AG04449 (cell line): ENCODE results near the gene BICRA.

Experiments
- CTCF ChIA-PET: fragments of 350-600 bp; formaldehyde crosslinking; extraction: SDS; loops from one replicate; lab custom pipeline; 2021; ENCODE audit warnings: antibody characterized with exemption; lab: Yijun Ruan, JAX
- POLR2A ChIA-PET: fragments of 400-600, 350-600 bp; formaldehyde crosslinking; extraction: SDS; loops from one replicate; lab custom pipeline; 2020; ENCODE audit warnings: antibody characterized with exemption, inconsistent platforms; lab: Yijun Ruan, JAX
- DNase-seq: peaks from one replicate; pipeline ENCODE4 v3.0.0-alpha.2; 2010; ENCODE audit warnings: low read depth, low spot score
- H3K4me3 ChIP-seq: 2 replicates; pipeline ENCODE4 v1.5.1; 2011; ENCODE audit warnings: low read depth, mild to moderate bottlenecking, control low read depth, low read length
- CTCF ChIP-seq: IDR thresholded peaks from one replicate; pipeline ENCODE4 v1.5.1; 2011; ENCODE audit warnings: mild to moderate bottlenecking, moderate library complexity, low read length, control low read depth, inconsistent platforms; ENCODE audit not compliant: insufficient read depth; ENCODE audit errors: missing control alignments

BICRA gene

GRCh38 chr19:47671499-47671898 is 62.6 kb downstream of the BICRA start:
- no peak for DNase-seq
- CTCF ChIA-PET, result interaction anchor here (0.6 to 1.2 kb wide), 3 partner anchors 41 to 235 kb away, joined by 3 to 4 read pairs (median 3); no protein-coding TSS in a partner anchor
- no peak for TF ChIP-seq CTCF
- POLR2A ChIA-PET, result no interaction called here
- H3K4me3 ChIP-seq, result no peak overlapping the region

- ChIA-PET POLR2A (no interaction called here), CTCF (no interaction called here)
- DNase-seq, result no peak
- TF ChIP-seq CTCF, result no peak
- H3K4me3 ChIP-seq, result no peak overlapping the region
Observed at GRCh38 chr19:47673426-47673825, 64.5 kb downstream of the BICRA start.

GRCh38 chr19:47674548-47674947 is 65.6 kb downstream of the BICRA start:
- TF ChIP-seq CTCF, result no peak
- CTCF ChIA-PET, result interaction anchor here (1.7 kb wide), 1 partner anchor 12 kb away, joined by 3 read pairs; no protein-coding TSS in a partner anchor
- POLR2A ChIA-PET, result no interaction called here
- no peak for DNase-seq
- no peak overlapping the region for H3K4me3 ChIP-seq

- CTCF ChIA-PET, result interaction anchor here (1.7 kb wide), 1 partner anchor 11 kb away, joined by 3 read pairs; no protein-coding TSS in a partner anchor
- DNase-seq, result no peak
- POLR2A ChIA-PET, result no interaction called here
- TF ChIP-seq CTCF, result no peak
- H3K4me3 ChIP-seq, result no peak overlapping the region
Observed at GRCh38 chr19:47675271-47675670, 66.3 kb downstream of the BICRA start.

GRCh38 chr19:47675859-47676258 is 66.9 kb downstream of the BICRA start:
- H3K4me3 ChIP-seq, result no peak overlapping the region
- POLR2A ChIA-PET, result no interaction called here
- TF ChIP-seq CTCF, result no peak
- CTCF ChIA-PET, result interaction anchor here (1.2 to 1.7 kb wide), 3 partner anchors 8 to 15 kb away, joined by 3 to 4 read pairs (median 4); no protein-coding TSS in a partner anchor
- DNase-seq, result no peak

- no peak for TF ChIP-seq CTCF
- no peak overlapping the region for H3K4me3 ChIP-seq
- POLR2A ChIA-PET, result no interaction called here
- DNase-seq, result no peak
- CTCF ChIA-PET, result interaction anchor here (1.2 to 1.3 kb wide), 2 partner anchors 9 to 14 kb away, joined by 4 read pairs; no protein-coding TSS in a partner anchor
Observed at GRCh38 chr19:47676811-47677210, 67.9 kb downstream of the BICRA start.
